Smooth muscle cell (in vitro differentiated cells): ENCODE measurements around the gene EHMT1. TPM values are rescaled to one million over a fixed set of nuclear protein-coding genes. Genes with fewer than 3 reads are reported as not detected.
"Not testable (repeated sequence)": the region's sequence is repeated elsewhere in the genome, so short reads cannot be mapped to it uniquely, and the experiment has no call there.

ENCODE experiments used
- DNase-seq: peaks from one replicate; lab custom pipeline; 2025; ENCODE audit not compliant: unreplicated experiment; lab: John Stamatoyannopoulos, UW
- H2AFZ ChIP-seq: fragments of 200-600 bp; sonication (generic); 2 replicates; pipeline ENCODE4 v1.6.0; 2016; ENCODE audit warnings: antibody characterized with exemption, low read depth, mild to moderate bottlenecking
- H3F3A ChIP-seq: fragments of 200-600 bp; sonication (generic); 2 replicates; pipeline ENCODE4 v1.6.0; 2017; ENCODE audit warnings: antibody characterized with exemption, low read depth
- H3K27ac ChIP-seq: fragments of 200-600 bp; sonication (generic); 2 replicates; pipeline ENCODE4 v1.5.1; 2016; ENCODE audit warnings: low read depth, mild to moderate bottlenecking
- H3K27me3 ChIP-seq: fragments of 200-600 bp; sonication (generic); 2 replicates; pipeline ENCODE4 v1.6.1; 2016; ENCODE audit warnings: low read depth, mild to moderate bottlenecking
- H3K36me3 ChIP-seq: fragments of 200-600 bp; sonication (generic); 2 replicates; pipeline ENCODE4 v1.5.1; 2016; ENCODE audit warnings: low read depth
- H3K4me1 ChIP-seq: fragments of 200-600 bp; sonication (generic); 2 replicates; pipeline ENCODE4 v1.5.1; 2016; ENCODE audit warnings: low read depth
- H3K4me2 ChIP-seq: fragments of 200-600 bp; sonication (generic); 2 replicates; pipeline ENCODE4 v1.6.0; 2016; ENCODE audit warnings: mild to moderate bottlenecking
- H3K4me3 ChIP-seq: fragments of 200-600 bp; sonication (generic); 2 replicates; pipeline ENCODE4 v1.5.1; 2016; ENCODE audit warnings: mild to moderate bottlenecking
- H3K79me2 ChIP-seq: fragments of 200-600 bp; sonication (generic); 2 replicates; pipeline ENCODE4 v1.6.0; 2016; ENCODE audit warnings: low read depth, mild to moderate bottlenecking
- H3K9ac ChIP-seq: fragments of 200-600 bp; sonication (generic); 2 replicates; pipeline ENCODE4 v1.6.0; 2016; ENCODE audit warnings: low read depth
- H3K9me3 ChIP-seq: fragments of 200-600 bp; sonication (generic); replicated peaks from 2 replicates; pipeline ENCODE4 v1.5.1; 2016; ENCODE audit warnings: low read depth
- H4K20me1 ChIP-seq: fragments of 200-600 bp; sonication (generic); 2 replicates; pipeline ENCODE4 v1.6.0; 2016; ENCODE audit warnings: low read depth
- CTCF ChIP-seq: fragments of 200-600 bp; sonication (generic); IDR thresholded peaks from 2 replicates; pipeline ENCODE4 v1.5.1; 2017; ENCODE audit warnings: borderline replicate concordance, mild to moderate bottlenecking, antibody characterized with exemption; ENCODE audit not compliant: insufficient read depth, poor library complexity, severe bottlenecking
- WGBS: methylation state at CpG from one replicate; pipeline ENCODE4 v1.1.7; 2016; ENCODE audit warnings: low lambda C conversion rate; 5-methylcytosine and 5-hydroxymethylcytosine counted together
- polyA plus RNA-seq: library from polyadenylated mRNA; unstranded; fragments of >200 nt; fragmentation: Nextera tagmentation; extraction: Ambion mirVana; gene quantifications from 2 replicates; pipeline ENCODE4 v1.2.1, GENCODE V29; 2016
- total RNA-seq: library from RNA; depleted of rRNA; stranded (reverse); fragments of >200 nt; gene quantifications from 2 replicates; pipeline ENCODE4 v1.2.3, GENCODE V29; 2014

Gene EHMT1
- total and polyA plus RNA-seq, 2 experiments from 2014 or later, result 23.1 to 34.1 TPM

- Histone ChIP-seq H3K4me2 (no peak overlapping the region), H3K9me3 (no peaks in the 10 kb centered on the region), H3K27me3 (no peaks in the 10 kb centered on the region), H3K79me2 (peaks cover 100% of the 10 kb centered on the region), H3K4me1 (no peaks in the 10 kb centered on the region), H2AFZ (no peak overlapping the region), H3F3A (no peaks in the 10 kb centered on the region), H3K9ac (no peak overlapping the region), H3K4me3 (no peak overlapping the region), H4K20me1 (peaks cover 99% of the 10 kb centered on the region), H3K27ac (no peak overlapping the region), H3K36me3 (no peaks in the 10 kb centered on the region)
- DNase-seq, result no peak
- 97% methylated on average over 4 of the region's 4 CpGs for WGBS
- no peak for TF ChIP-seq CTCF
These were observed 7.7 kb downstream of the EHMT1 start for GRCh38 chr9:137626464-137626863.

GRCh38 chr9:137627406-137627805 lies 8.6 kb downstream of the EHMT1 start:
- not testable (repeated sequence) for H3K4me2 ChIP-seq, H3K4me3 ChIP-seq, H3K27ac ChIP-seq, H3K9me3 ChIP-seq, H3K36me3 ChIP-seq, H3K4me1 ChIP-seq, H2AFZ ChIP-seq, DNase-seq, H3F3A ChIP-seq, H3K9ac ChIP-seq, H3K27me3 ChIP-seq
- WGBS, result 95% methylated on average over 14 of the region's 14 CpGs
- H4K20me1 ChIP-seq, result peaks cover 100% of the 10 kb centered on the region
- peaks cover 100% of the 10 kb centered on the region for H3K79me2 ChIP-seq

GRCh38 chr9:137630126-137630525 lies 11.3 kb downstream of the EHMT1 start:
- no peak overlapping the region for H3K9ac ChIP-seq
- no peaks in the 10 kb centered on the region for H3K9me3 ChIP-seq
- TF ChIP-seq CTCF, result no peak
- H3K36me3 ChIP-seq, result no peaks in the 10 kb centered on the region
- H3K79me2 ChIP-seq, result peaks cover 100% of the 10 kb centered on the region
- H3K27ac ChIP-seq, result no peak overlapping the region
- DNase-seq, result no peak
- peaks cover 5% of the 10 kb centered on the region for H3F3A ChIP-seq
- H3K4me1 ChIP-seq, result no peaks in the 10 kb centered on the region
- no peak overlapping the region for H2AFZ ChIP-seq
- no peak overlapping the region for H3K4me2 ChIP-seq
- no peak overlapping the region for H3K4me3 ChIP-seq
- peaks cover 100% of the 10 kb centered on the region for H4K20me1 ChIP-seq
- 86% methylated on average over 1 of the region's 1 CpG for WGBS
- H3K27me3 ChIP-seq, result no peaks in the 10 kb centered on the region

GRCh38 chr9:137630679-137631078 lies 11.9 kb downstream of the EHMT1 start:
- Histone ChIP-seq H3K4me3 (no peak overlapping the region), H3K79me2 (peaks cover 100% of the 10 kb centered on the region), H3K4me1 (no peaks in the 10 kb centered on the region), H3K36me3 (no peaks in the 10 kb centered on the region), H3K9ac (no peak overlapping the region), H4K20me1 (peaks cover 100% of the 10 kb centered on the region), H3K4me2 (no peak overlapping the region), H3F3A (peaks cover 5% of the 10 kb centered on the region), H3K27me3 (no peaks in the 10 kb centered on the region), H3K9me3 (no peaks in the 10 kb centered on the region), H3K27ac (no peak overlapping the region), H2AFZ (no peak overlapping the region)
- no peak for TF ChIP-seq CTCF
- no peak for DNase-seq
- 96% methylated on average over 4 of the region's 4 CpGs for WGBS
